ENCODE data around the gene PPP2R2C. TPM values are rescaled to one million over a fixed set of nuclear protein-coding genes. Genes with fewer than 3 reads are reported as not detected.

Gene PPP2R2C
- total and polyA plus RNA-seq, 2 experiments from 2014 or later: 1.3 to 9.2 TPM

DNA sequence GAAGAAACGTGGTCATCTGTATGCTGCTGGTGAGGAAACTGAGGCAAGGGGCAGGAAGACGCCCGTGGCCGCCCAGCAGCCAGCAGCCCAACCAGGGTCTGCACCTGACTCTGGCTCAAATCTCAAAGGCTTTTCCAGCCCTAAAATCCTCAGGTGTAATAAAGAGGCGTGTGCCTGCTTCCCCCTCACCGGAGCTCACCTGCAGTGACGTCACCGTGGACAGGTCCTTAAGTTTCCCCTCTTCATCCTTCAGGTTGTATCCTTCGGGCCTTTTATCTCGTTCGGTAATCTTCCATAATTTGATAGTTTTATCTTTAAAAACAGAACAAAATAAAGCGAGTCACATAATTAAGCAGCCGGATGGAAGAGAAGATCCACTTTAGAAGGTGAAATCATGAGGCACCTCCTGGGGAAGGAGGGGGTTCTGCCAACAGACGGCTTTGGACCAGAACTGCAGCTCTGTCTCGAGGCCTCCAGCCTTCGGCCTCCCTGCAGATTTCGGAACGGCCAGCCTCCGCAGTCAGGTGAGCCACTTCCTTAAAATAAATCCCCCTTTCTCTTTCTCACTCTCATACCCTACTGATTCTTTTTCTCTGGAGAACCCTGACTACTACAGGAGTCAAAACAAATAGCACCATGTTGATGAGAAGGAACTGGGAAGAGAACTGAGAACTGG lies 96.7 kb downstream of the PPP2R2C start (continued):
- TF ChIP-seq, protein P1, sequence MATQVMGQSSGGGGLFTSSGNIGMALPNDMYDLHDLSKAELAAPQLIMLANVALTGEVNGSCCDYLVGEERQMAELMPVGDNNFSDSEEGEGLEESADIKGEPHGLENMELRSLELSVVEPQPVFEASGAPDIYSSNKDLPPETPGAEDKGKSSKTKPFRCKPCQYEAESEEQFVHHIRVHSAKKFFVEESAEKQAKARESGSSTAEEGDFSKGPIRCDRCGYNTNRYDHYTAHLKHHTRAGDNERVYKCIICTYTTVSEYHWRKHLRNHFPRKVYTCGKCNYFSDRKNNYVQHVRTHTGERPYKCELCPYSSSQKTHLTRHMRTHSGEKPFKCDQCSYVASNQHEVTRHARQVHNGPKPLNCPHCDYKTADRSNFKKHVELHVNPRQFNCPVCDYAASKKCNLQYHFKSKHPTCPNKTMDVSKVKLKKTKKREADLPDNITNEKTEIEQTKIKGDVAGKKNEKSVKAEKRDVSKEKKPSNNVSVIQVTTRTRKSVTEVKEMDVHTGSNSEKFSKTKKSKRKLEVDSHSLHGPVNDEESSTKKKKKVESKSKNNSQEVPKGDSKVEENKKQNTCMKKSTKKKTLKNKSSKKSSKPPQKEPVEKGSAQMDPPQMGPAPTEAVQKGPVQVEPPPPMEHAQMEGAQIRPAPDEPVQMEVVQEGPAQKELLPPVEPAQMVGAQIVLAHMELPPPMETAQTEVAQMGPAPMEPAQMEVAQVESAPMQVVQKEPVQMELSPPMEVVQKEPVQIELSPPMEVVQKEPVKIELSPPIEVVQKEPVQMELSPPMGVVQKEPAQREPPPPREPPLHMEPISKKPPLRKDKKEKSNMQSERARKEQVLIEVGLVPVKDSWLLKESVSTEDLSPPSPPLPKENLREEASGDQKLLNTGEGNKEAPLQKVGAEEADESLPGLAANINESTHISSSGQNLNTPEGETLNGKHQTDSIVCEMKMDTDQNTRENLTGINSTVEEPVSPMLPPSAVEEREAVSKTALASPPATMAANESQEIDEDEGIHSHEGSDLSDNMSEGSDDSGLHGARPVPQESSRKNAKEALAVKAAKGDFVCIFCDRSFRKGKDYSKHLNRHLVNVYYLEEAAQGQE (IDR thresholded peaks at IDR 0.05; ENCODE audit: unreplicated experiment): no peak
- no peak for TF ChIP-seq NANOG (IDR thresholded peaks at IDR 0.05; ENCODE audit: borderline replicate concordance)
- TF ChIP-seq EZH2phosphoT487 (IDR thresholded peaks at IDR 0.05; ENCODE audit: unreplicated experiment): no peak
- no peak for TF ChIP-seq ZNF331 (CRISPR knock-in tag; IDR thresholded peaks at IDR 0.05; ENCODE audit: low read depth)
- no peak for TF ChIP-seq ZNF114 (CRISPR knock-in tag; IDR thresholded peaks at IDR 0.05)
- TF ChIP-seq POLR2AphosphoS5 (IDR thresholded peaks at IDR 0.05; ENCODE audit: low read depth): no peak
- no peak for TF ChIP-seq CREB1 (CRISPR knock-in tag; IDR thresholded peaks at IDR 0.05; ENCODE audit: low read depth)
- no peak for TF ChIP-seq JUNB (IDR thresholded peaks at IDR 0.05; ENCODE audit: unreplicated experiment)
- TF ChIP-seq, protein P2, sequence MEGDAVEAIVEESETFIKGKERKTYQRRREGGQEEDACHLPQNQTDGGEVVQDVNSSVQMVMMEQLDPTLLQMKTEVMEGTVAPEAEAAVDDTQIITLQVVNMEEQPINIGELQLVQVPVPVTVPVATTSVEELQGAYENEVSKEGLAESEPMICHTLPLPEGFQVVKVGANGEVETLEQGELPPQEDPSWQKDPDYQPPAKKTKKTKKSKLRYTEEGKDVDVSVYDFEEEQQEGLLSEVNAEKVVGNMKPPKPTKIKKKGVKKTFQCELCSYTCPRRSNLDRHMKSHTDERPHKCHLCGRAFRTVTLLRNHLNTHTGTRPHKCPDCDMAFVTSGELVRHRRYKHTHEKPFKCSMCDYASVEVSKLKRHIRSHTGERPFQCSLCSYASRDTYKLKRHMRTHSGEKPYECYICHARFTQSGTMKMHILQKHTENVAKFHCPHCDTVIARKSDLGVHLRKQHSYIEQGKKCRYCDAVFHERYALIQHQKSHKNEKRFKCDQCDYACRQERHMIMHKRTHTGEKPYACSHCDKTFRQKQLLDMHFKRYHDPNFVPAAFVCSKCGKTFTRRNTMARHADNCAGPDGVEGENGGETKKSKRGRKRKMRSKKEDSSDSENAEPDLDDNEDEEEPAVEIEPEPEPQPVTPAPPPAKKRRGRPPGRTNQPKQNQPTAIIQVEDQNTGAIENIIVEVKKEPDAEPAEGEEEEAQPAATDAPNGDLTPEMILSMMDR (conservative IDR thresholded peaks at IDR 0.05; ENCODE audit: low read depth in 2 of 2): no peak
- no peak for TF ChIP-seq STAT1 (IDR thresholded peaks at IDR 0.05; ENCODE audit: unreplicated experiment)
- no peak for TF ChIP-seq EZH2 (IDR thresholded peaks at IDR 0.05; ENCODE audit: low read depth, unreplicated experiment)

DNA sequence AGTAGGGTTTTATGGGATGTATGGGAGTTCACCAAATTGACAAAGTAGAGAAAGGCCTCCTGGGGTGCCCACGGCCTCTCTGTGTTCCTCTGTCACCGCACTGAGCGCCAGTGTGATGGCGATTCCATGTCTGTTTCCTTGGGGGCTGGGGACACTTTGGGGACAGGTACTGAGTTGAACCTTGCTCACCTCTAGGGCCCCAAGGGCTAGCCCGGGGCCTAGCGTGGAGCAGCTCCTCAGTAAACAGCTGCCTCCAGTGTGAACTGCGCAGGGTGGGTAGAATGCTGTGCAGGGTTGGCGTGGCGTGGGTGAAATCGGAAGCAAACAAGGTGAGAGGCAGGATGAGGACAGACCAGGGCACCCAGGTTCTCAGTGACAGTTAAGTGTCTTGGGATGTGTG lies 97.8 kb downstream of the PPP2R2C start:
- H3K9me2 ChIP-seq (ENCODE audit: insufficient read depth): no peaks in the 10 kb centered on the region
- H3K27ac ChIP-seq (ENCODE audit: low read depth): no peak overlapping the region
- DNase-seq (ENCODE audit: low spot score): no peak
- no peak for ATAC-seq
- no peak overlapping the region for H3K4me2 ChIP-seq
- no peaks in the 10 kb centered on the region for H3K36me3 Mint-ChIP-seq (ENCODE audit: low read depth)
- H3K79me2 ChIP-seq (replicated peaks; ENCODE audit: insufficient read depth): no peaks in the 10 kb centered on the region
- no peaks in the 10 kb centered on the region for H3K36me3 ChIP-seq (ENCODE audit: insufficient read depth)
- peaks cover 11% of the 10 kb centered on the region for H3K27me3 Mint-ChIP-seq (ENCODE audit: insufficient read depth, low read depth, poor library complexity)
- H2AFZ ChIP-seq: no peak overlapping the region
- peaks cover 8% of the 10 kb centered on the region; the same call in 1 of the 2 replicates for H3K4me1 ChIP-seq (ENCODE audit: insufficient read depth)
- H3F3A ChIP-seq (replicated peaks; ENCODE audit: low read depth): no peaks in the 10 kb centered on the region
- H4K20me1 ChIP-seq (replicated peaks; ENCODE audit: insufficient read depth): no peaks in the 10 kb centered on the region
- peaks cover 20% of the 10 kb centered on the region for H3K4me1 Mint-ChIP-seq
- peaks cover 3% of the 10 kb centered on the region; the same call in 1 of the 3 replicates for H3K9me3 Mint-ChIP-seq
- H3K4me3 Mint-ChIP-seq: no peak overlapping the region
- no peak overlapping the region for H3K27ac Mint-ChIP-seq
- H3K4me3 ChIP-seq: no peak overlapping the region
- no peaks in the 10 kb centered on the region for H3K27me3 ChIP-seq (ENCODE audit: insufficient read depth)
- TF ChIP-seq POLR2AphosphoS5 (IDR thresholded peaks at IDR 0.05; ENCODE audit: low read depth) (no peak), EZH2phosphoT487 (IDR thresholded peaks at IDR 0.05; ENCODE audit: unreplicated experiment) (no peak), CREB1 (CRISPR knock-in tag; IDR thresholded peaks at IDR 0.05; ENCODE audit: low read depth) (no peak), ZNF114 (CRISPR knock-in tag; IDR thresholded peaks at IDR 0.05) (no peak)
- TF ChIP-seq, protein P1 (IDR thresholded peaks at IDR 0.05; ENCODE audit: unreplicated experiment): no peak

Measured in GM23338 (cell line).